Endothelial cell (in vitro differentiated cells): ENCODE measurements around the gene C5orf58. TPM values are rescaled to one million over a fixed set of nuclear protein-coding genes. Genes with fewer than 3 reads are reported as not detected.

Experiments
- DNase-seq: peaks from one replicate; pipeline ENCODE4 v3.0.0; 2021; ENCODE audit warnings: low spot score
- H3K27ac Mint-ChIP-seq: one replicate; pipeline ENCODE4 v1.8.0; 2021; ENCODE audit warnings: mixed read lengths, inconsistent platforms; ENCODE audit not compliant: unreplicated experiment
- H3K27me3 Mint-ChIP-seq: one replicate; pipeline ENCODE4 v1.8.0; 2021; ENCODE audit warnings: mild to moderate bottlenecking, moderate library complexity, mixed read lengths, inconsistent platforms; ENCODE audit not compliant: unreplicated experiment
- H3K36me3 Mint-ChIP-seq: one replicate; pipeline ENCODE4 v1.8.0; 2021; ENCODE audit warnings: mild to moderate bottlenecking, low read depth, mixed read lengths, inconsistent platforms; ENCODE audit not compliant: unreplicated experiment
- H3K4me1 Mint-ChIP-seq: one replicate; pipeline ENCODE4 v1.8.0; 2021; ENCODE audit warnings: mild to moderate bottlenecking, mixed read lengths, inconsistent platforms; ENCODE audit not compliant: unreplicated experiment
- H3K4me3 Mint-ChIP-seq: one replicate; pipeline ENCODE4 v1.8.0; 2021; ENCODE audit warnings: mild to moderate bottlenecking, mixed read lengths, inconsistent platforms; ENCODE audit not compliant: unreplicated experiment
- H3K9me3 Mint-ChIP-seq: one replicate; pipeline ENCODE4 v1.8.0; 2021; ENCODE audit warnings: mixed read lengths, inconsistent platforms; ENCODE audit not compliant: unreplicated experiment
- CTCF ChIP-seq: fragments of 200-600 bp; sonication (generic); IDR thresholded peaks from one replicate; pipeline ENCODE4 v1.5.0; 2021; ENCODE audit warnings: antibody characterized with exemption; ENCODE audit not compliant: unreplicated experiment
- total RNA-seq: library from RNA; stranded (reverse); fragmentation: NEBNext Ultra II Directional; extraction: Animal tissue kit (Norgen Biotek cat#: 25700); gene quantifications from one replicate; pipeline ENCODE4 v1.2.1, GENCODE V29; 2021; ENCODE audit not compliant: unreplicated experiment

Gene C5orf58
- total RNA-seq, 1 donor from 2014 or later, result 0.28 TPM

GRCh38 chr5:170287532-170287931, 54.7 kb downstream of the C5orf58 start:
- no peak for TF ChIP-seq CTCF
- DNase-seq, result no peak
- Mint-ChIP-seq H3K27ac (no peak overlapping the region), H3K9me3 (peaks cover 24% of the 10 kb centered on the region), H3K4me3 (peak overlapping the region; percentile 17), H3K36me3 (peaks cover 87% of the 10 kb centered on the region), H3K27me3 (peaks cover 4% of the 10 kb centered on the region), H3K4me1 (no peaks in the 10 kb centered on the region)

GRCh38 chr5:170288151-170288550, 55.4 kb downstream of the C5orf58 start:
- no peaks in the 10 kb centered on the region for H3K4me1 Mint-ChIP-seq
- H3K4me3 Mint-ChIP-seq, result no peak overlapping the region
- peaks cover 24% of the 10 kb centered on the region for H3K9me3 Mint-ChIP-seq
- DNase-seq, result no peak
- H3K36me3 Mint-ChIP-seq, result peaks cover 88% of the 10 kb centered on the region
- H3K27ac Mint-ChIP-seq, result no peak overlapping the region
- TF ChIP-seq CTCF, result no peak
- peaks cover 4% of the 10 kb centered on the region for H3K27me3 Mint-ChIP-seq

- no peak overlapping the region for H3K4me3 Mint-ChIP-seq
- no peak for DNase-seq
- peaks cover 4% of the 10 kb centered on the region for H3K27me3 Mint-ChIP-seq
- TF ChIP-seq CTCF, result no peak
- peaks cover 84% of the 10 kb centered on the region for H3K36me3 Mint-ChIP-seq
- peaks cover 21% of the 10 kb centered on the region for H3K9me3 Mint-ChIP-seq
- no peaks in the 10 kb centered on the region for H3K4me1 Mint-ChIP-seq
- H3K27ac Mint-ChIP-seq, result no peak overlapping the region
Measured at GRCh38 chr5:170288551-170288950, 55.8 kb downstream of the C5orf58 start.

- Mint-ChIP-seq H3K9me3 (peaks cover 17% of the 10 kb centered on the region), H3K4me3 (peak overlapping the region; percentile 84), H3K36me3 (peaks cover 79% of the 10 kb centered on the region), H3K27me3 (peaks cover 4% of the 10 kb centered on the region), H3K4me1 (no peaks in the 10 kb centered on the region), H3K27ac (no peak overlapping the region)
- TF ChIP-seq CTCF, result no peak
- no peak for DNase-seq
Measured at GRCh38 chr5:170289121-170289520, 56.3 kb downstream of the C5orf58 start.

- no peak for TF ChIP-seq CTCF
- Mint-ChIP-seq H3K27ac (no peak overlapping the region), H3K4me1 (no peaks in the 10 kb centered on the region), H3K4me3 (peak overlapping the region; percentile 57), H3K36me3 (peaks cover 73% of the 10 kb centered on the region), H3K9me3 (peaks cover 17% of the 10 kb centered on the region), H3K27me3 (peaks cover 4% of the 10 kb centered on the region)
- DNase-seq, result no peak
Measured at GRCh38 chr5:170289764-170290163, 57.0 kb downstream of the C5orf58 start.
